Fibroblast of lung (primary cell): ENCODE data around the gene TMSB15B. TPM values are rescaled to one million over a fixed set of nuclear protein-coding genes. Genes with fewer than 3 reads are reported as not detected.

Source experiments
- DNase-seq, 2 donors: peaks; one replicate each; pipeline versions ENCODE4 v3.0.0 to v3.0.0-alpha.2; 2010; ENCODE audit warnings: low read depth in 2 of 2
- H2AFZ ChIP-seq: 2 replicates; pipeline ENCODE4 v1.5.1; 2012; ENCODE audit warnings: low read length, control low read depth, inconsistent platforms
- H3K27ac ChIP-seq: 2 replicates; pipeline ENCODE4 v1.5.1; 2011; ENCODE audit warnings: low read length, control low read depth; ENCODE audit not compliant: insufficient read depth
- H3K27me3 ChIP-seq: 2 replicates; pipeline ENCODE4 v1.5.1; 2011; ENCODE audit warnings: mild to moderate bottlenecking, low read length; ENCODE audit not compliant: control insufficient read depth, insufficient read depth
- H3K36me3 ChIP-seq: 2 replicates; pipeline ENCODE4 v1.5.1; 2011; ENCODE audit warnings: low read length; ENCODE audit not compliant: control insufficient read depth, insufficient read depth
- H3K4me1 ChIP-seq: 2 replicates; pipeline ENCODE4 v1.5.1; 2011; ENCODE audit warnings: low read length; ENCODE audit not compliant: control insufficient read depth, insufficient read depth; ENCODE audit errors: extremely low read depth
- H3K4me2 ChIP-seq: 2 replicates; pipeline ENCODE4 v1.5.1; 2011; ENCODE audit warnings: low read length, control low read depth; ENCODE audit not compliant: insufficient read depth; ENCODE audit errors: extremely low read depth
- H3K4me3 ChIP-seq, 4 experiments: fragments of 200-600 bp in 1 of 4; sonication (generic) in 1 of 4; replicated peaks in 1 of 4; 2 replicates each; pipeline ENCODE4 v1.5.1; 2011 to 2016; ENCODE audit warnings: low read length in 4 of 4, low read depth in 3 of 4, mild to moderate bottlenecking in 3 of 4, control low read depth in 2 of 4, inconsistent platforms in 1 of 4, mixed read lengths in 1 of 4; ENCODE audit not compliant: insufficient read depth in 1 of 4; ENCODE audit errors: control extremely low read depth in 1 of 4
- H3K79me2 ChIP-seq: 2 replicates; pipeline ENCODE4 v1.5.1; 2012; ENCODE audit warnings: mild to moderate bottlenecking, low read length, inconsistent platforms; ENCODE audit not compliant: control insufficient read depth, insufficient read depth
- H3K9ac ChIP-seq: 2 replicates; pipeline ENCODE4 v1.5.1; 2011; ENCODE audit warnings: mild to moderate bottlenecking, low read length, control low read depth; ENCODE audit not compliant: insufficient read depth
- H3K9me3 ChIP-seq: 2 replicates; pipeline ENCODE4 v1.5.1; 2012; ENCODE audit warnings: low read depth, low read length; ENCODE audit not compliant: control insufficient read depth, insufficient read depth
- H4K20me1 ChIP-seq: 2 replicates; pipeline ENCODE4 v1.5.1; 2011; ENCODE audit warnings: low read length; ENCODE audit not compliant: control insufficient read depth, insufficient read depth; ENCODE audit errors: extremely low read depth
- CTCF ChIP-seq, 2 donors: IDR thresholded peaks in 1 of 2; conservative IDR thresholded peaks in 1 of 2; 1 replicate in 1 of 2; 2 replicates in 1 of 2; pipeline ENCODE4 v1.5.1; 2011 to 2012; ENCODE audit warnings: low read length in 2 of 2, control low read depth in 1 of 2, inconsistent platforms in 1 of 2, low read depth in 1 of 2, mild to moderate bottlenecking in 1 of 2
- EZH2 ChIP-seq: IDR thresholded peaks from 2 replicates; pipeline ENCODE4 v1.5.1; 2012; ENCODE audit warnings: low read length, control low read depth, mild to moderate bottlenecking; ENCODE audit errors: missing control alignments
- polyA plus RNA-seq, 2 donors: library from polyadenylated mRNA; depleted of rRNA in 1 of 2; stranded (reverse) in 1 of 2; unstranded in 1 of 2; fragments of >200 nt; gene quantifications; 2 replicates each; pipeline ENCODE4 v1.2.1, GENCODE V29; 2011 to 2012; ENCODE audit warnings: missing spikeins in 1 of 2
- total RNA-seq: library from RNA; depleted of rRNA; stranded (reverse); fragments of >200 nt; gene quantifications from 2 replicates; pipeline ENCODE4 v1.2.1, GENCODE V29; 2014

TMSB15B gene
- total and polyA plus RNA-seq, 2 donors (not counting 1 experiment from before 2014, with no cell fraction given): 3.1 to 10.0 TPM

- peak; percentile 43 to 49 for DNase-seq
- Histone ChIP-seq H3K4me2 (no peak overlapping the region), H3K4me1 (no peaks in the 10 kb centered on the region), H2AFZ (no peak overlapping the region), H4K20me1 (no peaks in the 10 kb centered on the region), H3K27ac (no peak overlapping the region), H3K9me3 (no peaks in the 10 kb centered on the region), H3K27me3 (no peaks in the 10 kb centered on the region), H3K79me2 (no peaks in the 10 kb centered on the region), H3K4me3 (no peak overlapping the region), H3K9ac (no peak overlapping the region), H3K36me3 (no peaks in the 10 kb centered on the region)
- TF ChIP-seq EZH2: no peak
- TF ChIP-seq CTCF (conservative IDR thresholded peaks at IDR 0.05 in 1 of 2, IDR thresholded peaks at IDR 0.05 in 1 of 2; ENCODE audit: low read depth in 1 of 2, low read length in 2 of 2): peak; percentile 22 to 44
These were observed 21.0 kb upstream of the TMSB15B start for GRCh38 chrX:103941201-103941975.

DNA sequence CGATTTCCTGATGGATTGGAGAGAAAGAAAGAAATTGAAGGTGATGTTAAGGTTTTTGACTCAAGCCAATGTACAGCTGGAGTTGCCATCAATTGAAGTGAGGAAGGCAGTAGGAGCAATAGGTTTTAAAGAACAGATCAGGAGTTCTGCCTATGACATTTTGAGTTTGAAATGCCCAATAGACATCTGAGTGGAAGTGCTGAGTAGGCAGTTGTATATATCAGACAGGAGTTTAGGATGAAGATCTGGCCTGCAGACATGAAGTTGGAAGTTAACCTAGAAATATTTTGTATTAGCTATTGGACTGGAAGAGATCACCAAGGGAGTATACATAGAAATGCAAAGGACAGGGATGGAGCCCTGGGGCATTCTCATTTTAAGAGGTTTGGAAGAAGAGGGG is 12.9 kb upstream of the TMSB15B start:
- Histone ChIP-seq H3K9me3 (no peaks in the 10 kb centered on the region), H3K27me3 (no peaks in the 10 kb centered on the region), H3K36me3 (no peaks in the 10 kb centered on the region), H3K27ac (no peak overlapping the region), H3K4me3 (no peak overlapping the region), H2AFZ (no peak overlapping the region), H3K9ac (no peak overlapping the region), H3K4me2 (no peak overlapping the region), H4K20me1 (no peaks in the 10 kb centered on the region), H3K79me2 (no peaks in the 10 kb centered on the region), H3K4me1 (no peaks in the 10 kb centered on the region)
- TF ChIP-seq CTCF (conservative IDR thresholded peaks at IDR 0.05 in 1 of 2, IDR thresholded peaks at IDR 0.05 in 1 of 2; ENCODE audit: low read depth in 1 of 2, low read length in 2 of 2): no peak
- TF ChIP-seq EZH2: no peak
- DNase-seq: no peak

DNA sequence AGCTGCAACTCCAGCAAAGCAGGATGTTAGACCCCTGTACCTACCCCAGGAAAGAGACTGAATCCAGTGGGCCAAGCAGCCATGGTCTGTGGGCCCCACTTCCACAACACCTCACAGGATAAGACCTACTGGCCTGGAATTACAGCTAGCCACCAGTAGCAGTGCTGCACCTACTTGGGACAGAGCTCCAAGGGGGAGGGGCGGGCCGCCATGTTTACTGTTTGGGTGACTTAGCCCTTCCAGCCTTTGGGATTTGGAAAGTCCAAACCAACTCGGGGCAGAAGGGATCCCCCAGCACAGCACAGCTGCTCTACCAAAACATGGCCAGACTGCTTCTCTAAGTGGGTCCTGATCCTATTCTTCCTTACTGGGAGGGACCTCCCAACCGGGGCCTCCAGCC is 9.1 kb upstream of the TMSB15B start:
- Histone ChIP-seq H4K20me1 (no peaks in the 10 kb centered on the region), H3K36me3 (no peaks in the 10 kb centered on the region), H3K4me1 (no peaks in the 10 kb centered on the region), H2AFZ (no peak overlapping the region), H3K9ac (no peak overlapping the region), H3K9me3 (no peaks in the 10 kb centered on the region), H3K79me2 (no peaks in the 10 kb centered on the region), H3K27ac (no peak overlapping the region), H3K27me3 (no peaks in the 10 kb centered on the region), H3K4me2 (no peak overlapping the region), H3K4me3 (no peak overlapping the region)
- TF ChIP-seq CTCF (conservative IDR thresholded peaks at IDR 0.05 in 1 of 2, IDR thresholded peaks at IDR 0.05 in 1 of 2; ENCODE audit: low read depth in 1 of 2, low read length in 2 of 2) (no peak), EZH2 (no peak)
- DNase-seq: no peak
